DND-41 (cell line): ENCODE results near the gene GPC3.

Source experiments
- ATAC-seq: fragments of 200-7000 bp; cut with Tn5 transposase; 3 replicates; pipeline ENCODE4 v1.9.1; 2021; ENCODE audit warnings: low read depth; ENCODE audit not compliant: insufficient read depth
- DNase-seq: peaks from one replicate; pipeline ENCODE4 v3.0.0-alpha.2; 2020
- H2AFZ ChIP-seq: 2 replicates; pipeline ENCODE4 v1.6.0; 2012; ENCODE audit warnings: low read depth, low read length
- H3K27ac ChIP-seq: 2 replicates; pipeline ENCODE4 v1.5.1; 2012; ENCODE audit warnings: low read length, inconsistent platforms
- H3K27me3 ChIP-seq: fragments of 200-600 bp; sonication (generic); 2 replicates; pipeline ENCODE4 v1.6.0; 2012; ENCODE audit warnings: low read length, mild to moderate bottlenecking, inconsistent platforms; ENCODE audit not compliant: insufficient read depth, poor library complexity
- H3K36me3 ChIP-seq: 2 replicates; pipeline ENCODE4 v1.5.1; 2012; ENCODE audit warnings: low read length, inconsistent platforms; ENCODE audit not compliant: insufficient read depth
- H3K4me1 ChIP-seq: 2 replicates; pipeline ENCODE4 v1.5.1; 2012; ENCODE audit warnings: mild to moderate bottlenecking, low read length; ENCODE audit not compliant: insufficient read depth
- H3K4me2 ChIP-seq: 2 replicates; pipeline ENCODE4 v1.6.0; 2012; ENCODE audit warnings: mild to moderate bottlenecking, moderate library complexity, low read length, inconsistent platforms; ENCODE audit not compliant: insufficient read depth
- H3K4me3 ChIP-seq, 2 experiments: fragments of 200-600 bp in 1 of 2; shearing (Covaris generic) in 1 of 2; 2 replicates each; pipeline ENCODE4 v1.5.1; 2012 to 2016; ENCODE audit warnings: inconsistent platforms in 2 of 2, low read length in 2 of 2, mild to moderate bottlenecking in 2 of 2, low read depth in 1 of 2, moderate library complexity in 1 of 2
- H3K79me2 ChIP-seq: 2 replicates; pipeline ENCODE4 v1.6.0; 2012; ENCODE audit warnings: low read length, inconsistent platforms; ENCODE audit not compliant: insufficient read depth
- H3K9ac ChIP-seq: 2 replicates; pipeline ENCODE4 v1.6.0; 2012; ENCODE audit warnings: low read depth, mild to moderate bottlenecking, inconsistent platforms, low read length, moderate library complexity
- H3K9me3 ChIP-seq: 2 replicates; pipeline ENCODE4 v1.5.1; 2012; ENCODE audit warnings: low read length, moderate library complexity, mild to moderate bottlenecking, inconsistent platforms; ENCODE audit not compliant: insufficient read depth, severe bottlenecking
- H4K20me1 ChIP-seq: 2 replicates; pipeline ENCODE4 v1.6.0; 2012; ENCODE audit warnings: low read length; ENCODE audit not compliant: insufficient read depth
- CTCF ChIP-seq: IDR thresholded peaks from 2 replicates; pipeline ENCODE4 v1.5.1; 2012; ENCODE audit warnings: borderline replicate concordance, low read length, moderate library complexity, mild to moderate bottlenecking; ENCODE audit not compliant: poor library complexity, severe bottlenecking; ENCODE audit errors: extremely low read depth
- EZH2 ChIP-seq: IDR thresholded peaks from 3 replicates; pipeline ENCODE4 v1.6.1; 2012; ENCODE audit warnings: borderline replicate concordance, low read depth, mild to moderate bottlenecking, moderate library complexity, low read length, inconsistent platforms; ENCODE audit not compliant: severe bottlenecking

GPC3 gene

GRCh38 chrX:133983256-133983973 lies 2.0 kb downstream of the GPC3 start:
- Histone ChIP-seq H3K9me3 (no peaks in the 10 kb centered on the region), H3K36me3 (no peaks in the 10 kb centered on the region), H3K9ac (no peak overlapping the region), H3K27me3 (no peaks in the 10 kb centered on the region), H3K4me2 (no peak overlapping the region), H4K20me1 (no peaks in the 10 kb centered on the region), H3K4me1 (peaks cover 18% of the 10 kb centered on the region), H3K4me3 (no peak overlapping the region), H3K27ac (no peak overlapping the region), H2AFZ (no peak overlapping the region), H3K79me2 (no peaks in the 10 kb centered on the region)
- ATAC-seq (no peak), DNase-seq (no peak)
- TF ChIP-seq EZH2 (no peak), CTCF (no peak)

- ATAC-seq (no peak), DNase-seq (no peak)
- Histone ChIP-seq H2AFZ (no peak overlapping the region), H3K27me3 (no peaks in the 10 kb centered on the region), H3K9me3 (no peaks in the 10 kb centered on the region), H3K4me2 (no peak overlapping the region), H3K4me3 (no peak overlapping the region), H3K9ac (no peak overlapping the region), H3K4me1 (peaks cover 18% of the 10 kb centered on the region), H3K79me2 (no peaks in the 10 kb centered on the region), H3K27ac (no peak overlapping the region), H3K36me3 (no peaks in the 10 kb centered on the region), H4K20me1 (no peaks in the 10 kb centered on the region)
- TF ChIP-seq CTCF (no peak), EZH2 (no peak)
These were observed 3.5 kb downstream of the GPC3 start for GRCh38 chrX:133981924-133982323.

GRCh38 chrX:133980832-133981588 lies 4.4 kb downstream of the GPC3 start:
- Histone ChIP-seq H3K79me2 (no peaks in the 10 kb centered on the region), H3K27ac (no peak overlapping the region), H3K36me3 (no peaks in the 10 kb centered on the region), H3K4me1 (peaks cover 13% of the 10 kb centered on the region), H3K4me2 (no peak overlapping the region), H3K9me3 (no peaks in the 10 kb centered on the region), H4K20me1 (no peaks in the 10 kb centered on the region), H3K27me3 (no peaks in the 10 kb centered on the region), H2AFZ (no peak overlapping the region), H3K9ac (no peak overlapping the region), H3K4me3 (no peak overlapping the region)
- no peak for DNase-seq
- TF ChIP-seq CTCF (no peak), EZH2 (no peak)
- ATAC-seq = no peak
